SW 1271 (cell line): ENCODE data around the gene BCL6B.

Source experiments
- DNase-seq, 2 experiments: peaks; one replicate each; lab custom pipeline; 2025; lab: John Stamatoyannopoulos, UW

BCL6B gene

GRCh38 chr17:7058831-7059447, 36.1 kb downstream of the BCL6B start:
- DNase-seq = no peak

GRCh38 chr17:7060165-7060891, 37.5 kb downstream of the BCL6B start:
- peak; percentile 65 to 85 for DNase-seq

GRCh38 chr17:7063518-7064094, 40.8 kb downstream of the BCL6B start:
- DNase-seq = no peak

- no peak for DNase-seq
Measured at GRCh38 chr17:7064261-7064660, 41.4 kb downstream of the BCL6B start.

GRCh38 chr17:7067198-7067597, 44.3 kb downstream of the BCL6B start:
- DNase-seq = no peak

GRCh38 chr17:7068268-7068667, 45.4 kb downstream of the BCL6B start:
- no peak for DNase-seq

- DNase-seq = no peak
Measured at GRCh38 chr17:7070712-7071111, 47.9 kb downstream of the BCL6B start.

GRCh38 chr17:7072406-7072805, 49.6 kb downstream of the BCL6B start:
- DNase-seq = no peak

GRCh38 chr17:7074931-7075330, 52.1 kb downstream of the BCL6B start:
- no peak for DNase-seq

- no peak for DNase-seq
Measured at GRCh38 chr17:7077911-7078546, 55.2 kb downstream of the BCL6B start.

- DNase-seq = no peak
Measured at GRCh38 chr17:7078711-7079110, 55.9 kb downstream of the BCL6B start.
